RWPE1 (cell line): ENCODE data around the gene ZNF646.

ENCODE experiments used
- CTCF ChIA-PET: fragments of 350-600 bp; sonication (Branson Sonifier 250); formaldehyde crosslinking; extraction: SDS; loops from one replicate; lab custom pipeline; 2021; lab: Yijun Ruan, JAX
- POLR2A ChIA-PET: fragments of 400-600 bp; formaldehyde crosslinking; extraction: SDS; loops from one replicate; lab custom pipeline; 2020; ENCODE audit warnings: antibody characterized with exemption; ENCODE audit not compliant: low non-redundant PET; lab: Yijun Ruan, JAX
- DNase-seq: peaks from one replicate; pipeline ENCODE4 v3.0.0; 2012; ENCODE audit warnings: low spot score
- H3K27ac ChIP-seq: fragments of 450-650 bp; 2 replicates; pipeline ENCODE4 v1.5.1; 2017
- TF ChIP-seq, protein P1 (sequence below): fragments of 450-650 bp; conservative IDR thresholded peaks from 2 replicates; pipeline ENCODE4 v1.5.1; 2017; ENCODE audit warnings: low read depth, mild to moderate bottlenecking

ZNF646 gene

DNA sequence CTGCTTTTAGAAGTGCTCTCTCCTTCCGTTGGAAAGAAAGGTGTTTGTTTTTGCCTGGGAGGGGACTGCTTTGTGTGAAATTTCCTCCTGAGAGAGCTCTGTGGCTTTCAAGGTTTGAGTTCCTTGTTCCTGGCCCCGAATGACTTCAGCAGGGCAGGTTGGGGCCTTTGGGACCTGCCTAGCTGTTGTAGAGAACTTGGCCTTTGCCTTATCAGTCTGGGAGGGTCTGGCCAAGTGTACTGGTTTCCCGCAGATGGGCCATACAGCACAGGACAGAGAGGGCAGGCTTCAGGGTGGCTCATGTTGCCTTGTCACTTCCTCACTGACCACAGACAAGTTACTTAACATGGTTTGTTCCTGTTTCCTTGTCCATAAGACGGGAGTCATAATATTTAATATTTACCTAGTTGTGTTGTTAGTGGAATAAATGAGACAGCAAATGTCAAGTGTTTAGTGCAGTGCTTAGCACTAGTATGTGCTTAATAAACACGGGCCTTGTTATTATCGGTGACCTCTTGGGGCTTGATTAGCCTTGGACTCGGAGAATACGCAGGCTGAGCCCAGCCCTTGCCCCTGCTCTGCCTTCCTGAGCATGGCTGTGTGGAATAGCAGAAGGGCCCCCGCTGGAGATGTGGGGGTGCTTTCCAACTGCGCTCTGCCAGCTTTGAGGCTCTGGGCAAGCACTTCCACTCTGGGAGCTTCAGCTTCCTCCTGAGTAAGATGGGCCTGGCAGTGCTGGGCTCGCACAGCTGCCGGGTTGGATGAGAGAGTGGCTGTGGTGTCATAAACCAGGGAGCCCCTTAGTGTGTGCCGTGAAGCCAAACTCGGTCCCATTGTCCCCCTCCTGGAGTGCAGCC lies 54.7 kb downstream of the ZNF646 start:
- DNase-seq: no peak
- CTCF ChIA-PET: no interaction called here
- POLR2A ChIA-PET: interaction anchor here (0.5 to 1.5 kb wide), 2 partner anchors 11 to 12 kb away, joined by 4 to 5 read pairs; partner anchors contain the start of gene KAT8
- H3K27ac ChIP-seq: peak overlapping the region; percentile 98
- TF ChIP-seq, protein P1, sequence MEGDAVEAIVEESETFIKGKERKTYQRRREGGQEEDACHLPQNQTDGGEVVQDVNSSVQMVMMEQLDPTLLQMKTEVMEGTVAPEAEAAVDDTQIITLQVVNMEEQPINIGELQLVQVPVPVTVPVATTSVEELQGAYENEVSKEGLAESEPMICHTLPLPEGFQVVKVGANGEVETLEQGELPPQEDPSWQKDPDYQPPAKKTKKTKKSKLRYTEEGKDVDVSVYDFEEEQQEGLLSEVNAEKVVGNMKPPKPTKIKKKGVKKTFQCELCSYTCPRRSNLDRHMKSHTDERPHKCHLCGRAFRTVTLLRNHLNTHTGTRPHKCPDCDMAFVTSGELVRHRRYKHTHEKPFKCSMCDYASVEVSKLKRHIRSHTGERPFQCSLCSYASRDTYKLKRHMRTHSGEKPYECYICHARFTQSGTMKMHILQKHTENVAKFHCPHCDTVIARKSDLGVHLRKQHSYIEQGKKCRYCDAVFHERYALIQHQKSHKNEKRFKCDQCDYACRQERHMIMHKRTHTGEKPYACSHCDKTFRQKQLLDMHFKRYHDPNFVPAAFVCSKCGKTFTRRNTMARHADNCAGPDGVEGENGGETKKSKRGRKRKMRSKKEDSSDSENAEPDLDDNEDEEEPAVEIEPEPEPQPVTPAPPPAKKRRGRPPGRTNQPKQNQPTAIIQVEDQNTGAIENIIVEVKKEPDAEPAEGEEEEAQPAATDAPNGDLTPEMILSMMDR: no peak

DNA sequence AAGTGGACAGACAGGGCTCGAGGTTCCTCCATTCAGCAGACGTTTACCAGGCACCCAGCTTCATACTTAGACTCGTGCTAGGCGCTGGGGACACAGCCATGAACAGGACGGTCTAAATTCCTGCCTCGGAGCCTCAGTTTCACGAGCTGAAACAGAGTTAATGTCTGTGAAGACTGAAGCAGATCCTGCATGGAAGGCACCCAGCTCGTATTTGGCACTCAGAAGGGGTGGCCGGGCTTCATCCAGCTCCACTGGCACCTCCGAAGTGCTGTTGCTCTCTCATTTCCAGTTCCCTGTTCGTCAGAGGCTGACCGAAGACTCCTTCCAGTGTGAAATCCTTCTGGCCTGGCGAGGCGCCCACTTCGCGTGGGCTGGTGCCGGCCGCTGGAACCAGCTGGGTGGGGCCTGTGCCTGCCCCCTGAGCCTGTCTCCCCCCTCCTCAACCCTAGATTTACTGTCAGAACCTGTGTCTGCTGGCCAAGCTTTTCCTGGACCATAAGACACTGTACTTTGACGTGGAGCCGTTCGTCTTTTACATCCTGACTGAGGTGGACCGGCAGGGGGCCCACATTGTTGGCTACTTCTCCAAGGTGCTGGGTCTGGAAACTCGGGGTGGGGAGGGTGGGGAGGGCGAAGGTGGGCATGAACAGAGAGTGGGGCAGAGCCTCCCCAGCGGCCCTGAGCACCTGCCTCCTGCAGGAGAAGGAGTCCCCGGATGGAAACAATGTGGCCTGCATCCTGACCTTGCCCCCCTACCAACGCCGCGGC lies 55.5 kb downstream of the ZNF646 start:
- DNase-seq: no peak
- ChIA-PET POLR2A (interaction anchor here (1.5 to 2.2 kb wide), 2 partner anchors 12 kb away, joined by 5 to 15 read pairs; partner anchors contain the start of gene KAT8), CTCF (no interaction called here)
- TF ChIP-seq, protein P1: no peak
- peak overlapping the region; percentile 98 for H3K27ac ChIP-seq

- POLR2A ChIA-PET: interaction anchor here (0.6 to 2.2 kb wide), 3 partner anchors 12 to 154 kb away, joined by 4 to 15 read pairs (median 8); partner anchors contain the start of gene KAT8
- TF ChIP-seq, protein P1: no peak
- H3K27ac ChIP-seq: peak overlapping the region; percentile 98
- CTCF ChIA-PET: no interaction called here
- DNase-seq: no peak
Measured at GRCh38 chr16:31130336-31130891, 56.2 kb downstream of the ZNF646 start.

GRCh38 chr16:31130899-31131298 lies 56.7 kb downstream of the ZNF646 start:
- peak; percentile 85 for DNase-seq
- peak overlapping the region; percentile 98 for H3K27ac ChIP-seq
- CTCF ChIA-PET: no interaction called here
- POLR2A ChIA-PET: interaction anchor here (0.6 to 2.2 kb wide), 4 partner anchors 11 to 155 kb away, joined by 4 to 15 read pairs (median 6); partner anchors contain the start of gene KAT8
- TF ChIP-seq, protein P1: no peak

DNA sequence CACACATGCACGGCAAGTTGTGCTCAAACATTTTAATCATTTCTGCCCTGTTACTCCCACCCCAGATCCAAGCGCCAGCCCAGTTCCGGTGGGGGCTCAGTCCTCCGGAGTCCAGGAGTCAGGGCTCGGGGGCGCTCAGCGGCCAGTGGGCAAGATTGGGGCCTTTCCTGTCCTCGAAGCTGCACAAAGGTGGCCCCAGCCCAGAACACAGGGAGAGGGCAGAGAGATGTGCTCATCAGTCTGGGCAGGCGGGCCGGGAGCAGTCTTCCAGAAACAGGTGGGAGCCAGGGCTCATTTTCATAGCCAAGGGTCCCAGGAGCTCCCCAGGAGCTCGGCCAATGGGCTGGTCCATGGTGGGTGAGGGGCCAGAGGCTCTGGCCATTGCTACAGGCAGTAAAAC lies 57.2 kb downstream of the ZNF646 start:
- ChIA-PET POLR2A (interaction anchor here (0.6 to 2.2 kb wide), 3 partner anchors 11 to 14 kb away, joined by 5 to 15 read pairs (median 8); partner anchors contain the start of gene KAT8), CTCF (interaction anchor here (0.9 kb wide), 1 partner anchor 11 kb away, joined by 4 read pairs; no protein-coding TSS in a partner anchor)
- TF ChIP-seq, protein P1: no peak
- peak overlapping the region; percentile 98 for H3K27ac ChIP-seq
- DNase-seq: no peak

DNA sequence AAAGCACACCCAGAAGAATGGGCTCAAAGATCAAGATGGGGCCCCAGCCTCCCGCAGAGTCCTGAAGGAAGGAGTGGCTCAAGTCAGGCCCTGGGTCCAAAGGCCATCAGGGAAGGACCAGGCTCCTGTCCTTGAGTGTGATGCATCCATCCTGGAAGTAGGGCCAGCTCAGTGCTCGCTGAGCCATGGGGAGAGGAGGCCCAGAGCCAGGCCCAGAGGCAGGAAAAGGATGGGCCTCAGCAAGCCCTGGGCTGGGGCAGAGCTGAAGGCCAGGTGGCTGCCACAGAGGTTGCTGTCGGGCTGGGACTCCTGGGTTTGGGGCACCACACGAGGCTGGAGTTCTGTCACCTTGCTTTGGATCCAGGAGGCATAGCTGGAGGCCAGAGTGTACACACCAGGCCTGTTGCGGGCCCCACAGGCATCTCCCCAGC lies 57.6 kb downstream of the ZNF646 start:
- TF ChIP-seq, protein P1: no peak
- POLR2A ChIA-PET: interaction anchor here (1.7 to 2.2 kb wide), 2 partner anchors 10 to 14 kb away, joined by 8 to 15 read pairs; partner anchors contain the start of gene KAT8
- peak overlapping the region; percentile 98 for H3K27ac ChIP-seq
- no peak for DNase-seq
- CTCF ChIA-PET: interaction anchor here (0.9 kb wide), 1 partner anchor 11 kb away, joined by 4 read pairs; no protein-coding TSS in a partner anchor
